CD8-positive, alpha-beta memory T cell (primary cell): ENCODE results near the gene TP53I13. TPM values are rescaled to one million over a fixed set of nuclear protein-coding genes. Genes with fewer than 3 reads are reported as not detected.
"Not testable (repeated sequence)": the region's sequence is repeated elsewhere in the genome, so short reads cannot be mapped to it uniquely, and the experiment has no call there.

Experiments used
- CTCF ChIA-PET: fragments of 350-600 bp; sonication (Branson Sonifier 250); formaldehyde crosslinking; loops from one replicate; lab custom pipeline; 2021; ENCODE audit warnings: antibody characterized with exemption; lab: Charles Lee
- POLR2A ChIA-PET: fragments of 350-600 bp; sonication (Branson Sonifier 250); formaldehyde crosslinking; loops from one replicate; lab custom pipeline; 2021; ENCODE audit warnings: antibody characterized with exemption; lab: Charles Lee
- DNase-seq, 5 donors: peaks; one replicate each; pipeline versions ENCODE4 v3.0.0 to v3.0.0-alpha.2; 2020 to 2022; ENCODE audit warnings: mixed read lengths in 1 of 5
- H3K27ac ChIP-seq: one replicate; pipeline ENCODE4 v1.7.0; 2013; ENCODE audit warnings: low read depth, mild to moderate bottlenecking, low read length, moderate library complexity
- H3K27me3 ChIP-seq: 2 replicates; pipeline ENCODE4 v1.7.0; 2013; ENCODE audit warnings: low read length, mild to moderate bottlenecking; ENCODE audit not compliant: insufficient read depth, poor library complexity, severe bottlenecking
- H3K36me3 ChIP-seq: 2 replicates; pipeline ENCODE4 v1.7.0; 2013; ENCODE audit warnings: mild to moderate bottlenecking, low read length, moderate library complexity; ENCODE audit not compliant: insufficient read depth
- H3K4me1 ChIP-seq: 2 replicates; pipeline ENCODE4 v1.7.0; 2013; ENCODE audit warnings: mild to moderate bottlenecking, low read length, moderate library complexity; ENCODE audit not compliant: insufficient read depth
- H3K4me3 ChIP-seq: 2 replicates; pipeline ENCODE4 v1.7.0; 2013; ENCODE audit warnings: mild to moderate bottlenecking, low read length
- H3K9me3 ChIP-seq: 2 replicates; pipeline ENCODE4 v1.7.0; 2013; ENCODE audit warnings: mild to moderate bottlenecking, low read length
- H3K27ac Mint-ChIP-seq, 8 donors: one replicate each; pipeline ENCODE4 v1.8.0; 2020 to 2021; ENCODE audit warnings: mixed read lengths in 8 of 8, mild to moderate bottlenecking in 6 of 8, inconsistent platforms in 3 of 8, moderate library complexity in 3 of 8
- H3K27me3 Mint-ChIP-seq, 2 donors: one replicate each; pipeline ENCODE4 v1.8.0; 2020 to 2021; ENCODE audit warnings: mixed read lengths in 2 of 2, mild to moderate bottlenecking in 1 of 2, moderate library complexity in 1 of 2
- H3K36me3 Mint-ChIP-seq, 3 donors: one replicate each; pipeline ENCODE4 v1.8.0; 2020 to 2021; ENCODE audit warnings: mixed read lengths in 3 of 3, inconsistent platforms in 1 of 3, mild to moderate bottlenecking in 1 of 3
- H3K4me1 Mint-ChIP-seq, 3 donors: one replicate each; pipeline ENCODE4 v1.8.0; 2020 to 2021; ENCODE audit warnings: mixed read lengths in 3 of 3, inconsistent platforms in 1 of 3, mild to moderate bottlenecking in 1 of 3
- H3K4me3 Mint-ChIP-seq, 7 donors: one replicate each; pipeline ENCODE4 v1.8.0; 2020 to 2021; ENCODE audit warnings: mixed read lengths in 7 of 7, mild to moderate bottlenecking in 6 of 7, moderate library complexity in 4 of 7, inconsistent platforms in 2 of 7
- H3K9me3 Mint-ChIP-seq, 5 donors: one replicate each; pipeline ENCODE4 v1.8.0; 2020 to 2022; ENCODE audit warnings: mixed read lengths in 5 of 5, mild to moderate bottlenecking in 3 of 5, moderate library complexity in 2 of 5, inconsistent platforms in 1 of 5
- polyA plus RNA-seq: library from polyadenylated mRNA; unstranded; fragments of 300-500 nt; fragmentation: Illumina TruSeq; gene quantifications from one replicate; pipeline ENCODE4 v1.2.3, GENCODE V29; 2021
- total RNA-seq, 2 experiments: library from RNA; stranded (reverse); gene quantifications; one replicate each; pipeline ENCODE4 v1.2.3, GENCODE V29; 2021

TP53I13 gene
- total and polyA plus RNA-seq, 3 experiments from 2014 or later: 33.1 to 75.5 (median 71.3) TPM

DNA sequence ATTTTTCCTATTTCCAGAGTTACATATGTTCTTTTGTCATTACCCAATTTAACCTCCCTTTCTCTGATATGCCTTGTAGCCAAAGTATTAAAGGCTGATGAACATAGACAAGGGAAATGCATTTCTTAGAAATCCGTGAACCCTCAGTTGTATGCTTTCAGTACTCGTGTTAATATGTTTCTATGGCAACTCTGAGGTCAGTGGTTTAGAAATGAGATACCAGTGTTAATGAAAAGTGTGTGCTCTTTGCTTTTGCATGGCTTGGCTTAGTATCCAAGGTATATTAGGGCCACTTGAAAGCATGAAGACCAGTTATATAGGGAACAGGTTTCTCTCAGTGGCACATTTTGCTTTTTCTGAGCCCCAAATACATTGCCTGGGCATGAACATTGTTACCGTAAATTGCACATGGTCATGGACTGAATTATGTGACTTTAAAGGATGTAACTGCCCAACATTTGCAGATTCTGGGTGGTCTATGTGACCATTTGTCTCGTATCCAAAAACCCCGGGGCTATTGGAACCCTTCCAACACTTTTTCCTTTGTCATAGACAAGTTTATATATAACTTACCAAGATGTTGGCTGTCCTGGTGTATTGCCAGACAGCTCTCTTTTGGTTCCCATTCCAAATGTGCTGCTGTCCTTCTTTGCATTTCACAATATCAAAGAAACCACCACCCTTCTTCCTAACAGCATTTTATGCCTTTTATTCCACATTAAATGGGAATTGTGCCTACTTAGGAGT is 19.2 kb upstream of the TP53I13 start:
- Mint-ChIP-seq H3K4me3 (no peak overlapping the region), H3K9me3 (no peaks in the 10 kb centered on the region), H3K27ac (peak overlapping the region in 2 of 8 donors; percentile 6 to 36), H3K27me3 (no peaks in the 10 kb centered on the region), H3K4me1 (peaks cover 15 to 25% (median 23%) of the 10 kb centered on the region in 3 donors), H3K36me3 (peaks cover 0 to 17% (median 0%) of the 10 kb centered on the region in 3 donors)
- ChIA-PET CTCF (interaction anchor here (2.3 kb wide), 1 partner anchor 179 kb away, joined by 9 read pairs; no protein-coding TSS in a partner anchor), POLR2A (no interaction called here)
- DNase-seq: no peak
- H3K36me3 ChIP-seq: peaks cover 1% of the 10 kb centered on the region
- no peak overlapping the region for H3K4me3 ChIP-seq
- no peak overlapping the region for H3K27ac ChIP-seq
- peaks cover 4% of the 10 kb centered on the region for H3K4me1 ChIP-seq
- H3K27me3 ChIP-seq: no peaks in the 10 kb centered on the region
- H3K9me3 ChIP-seq: no peaks in the 10 kb centered on the region

DNA sequence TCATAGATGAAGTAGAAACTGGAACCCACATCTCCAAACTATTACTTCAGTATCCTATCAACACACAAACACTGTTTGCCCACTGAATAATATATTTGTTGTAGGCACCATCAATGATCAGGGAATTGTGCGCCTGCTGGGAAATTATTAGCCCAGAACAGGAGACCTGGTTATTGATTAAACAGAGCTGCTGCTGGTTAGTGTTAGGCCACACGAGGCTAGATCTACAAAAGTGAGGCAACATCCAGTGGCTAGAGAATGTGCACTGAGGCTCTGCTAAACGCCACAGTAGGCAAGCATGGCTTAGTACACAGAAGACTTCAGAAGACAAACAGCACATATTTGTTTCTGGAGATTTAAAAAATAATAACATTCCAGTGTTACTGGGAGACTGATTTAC is 12.7 kb upstream of the TP53I13 start:
- no peaks in the 10 kb centered on the region for H3K36me3 ChIP-seq
- H3K4me1 ChIP-seq: peaks cover 11% of the 10 kb centered on the region
- ChIA-PET POLR2A (no interaction called here), CTCF (interaction anchor here (1.0 to 3.2 kb wide), 4 partner anchors 9 to 186 kb away, joined by 4 to 11 read pairs (median 8); partner anchors contain the start of gene ABHD15)
- no peak overlapping the region for H3K27ac ChIP-seq
- H3K4me3 Mint-ChIP-seq: peak overlapping the region in 1 of 7 donors; percentile 23
- peaks cover 0 to 8% (median 2%) of the 10 kb centered on the region in 3 donors for H3K36me3 Mint-ChIP-seq
- no peaks in the 10 kb centered on the region for H3K9me3 ChIP-seq
- no peaks in the 10 kb centered on the region for H3K27me3 ChIP-seq
- no peak overlapping the region for H3K4me3 ChIP-seq
- H3K4me1 Mint-ChIP-seq: peaks cover 22 to 32% (median 30%) of the 10 kb centered on the region in 3 donors
- H3K9me3 Mint-ChIP-seq: no peaks in the 10 kb centered on the region
- DNase-seq: no peak
- no peaks in the 10 kb centered on the region for H3K27me3 Mint-ChIP-seq
- H3K27ac Mint-ChIP-seq: peak overlapping the region in 2 of 8 donors; percentile 11 to 26

DNA sequence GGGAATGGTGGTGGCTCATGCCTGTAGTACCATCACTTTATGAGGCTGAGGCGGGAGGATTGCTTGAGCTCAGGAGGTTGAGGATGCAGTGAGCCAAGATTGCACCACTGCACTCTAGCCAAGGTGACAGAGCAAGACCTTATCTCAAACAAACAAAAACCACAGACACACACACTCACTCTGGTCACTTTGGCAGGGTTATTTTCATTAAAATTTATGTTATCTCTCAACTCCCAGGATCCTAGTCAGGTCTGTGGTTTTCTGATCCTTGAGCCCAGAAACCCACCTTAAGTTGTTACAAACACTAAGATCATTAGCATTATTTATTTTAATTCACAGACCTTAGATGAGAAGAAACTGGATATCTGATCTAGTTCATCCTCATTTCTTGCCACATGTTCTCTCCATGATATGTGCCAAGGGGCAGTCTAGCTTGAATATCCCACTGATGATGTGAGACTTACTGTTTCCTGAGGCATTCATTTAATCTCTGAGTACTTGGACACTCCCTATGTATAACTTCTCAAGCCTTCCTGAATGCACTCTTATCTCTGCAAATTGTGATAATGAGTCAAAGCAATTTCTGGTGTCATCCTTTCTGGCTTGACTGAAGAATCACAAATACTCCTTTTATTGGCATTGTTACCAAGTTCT is 11.3 kb upstream of the TP53I13 start:
- H3K4me3 Mint-ChIP-seq: peak overlapping the region in 3 of 7 donors; percentile 8 to 17 (median 11)
- peaks cover 36 to 46% (median 43%) of the 10 kb centered on the region in 3 donors for H3K4me1 Mint-ChIP-seq
- Histone ChIP-seq H3K36me3 (peaks cover 2% of the 10 kb centered on the region), H3K27ac (no peak overlapping the region), H3K4me1 (peaks cover 15% of the 10 kb centered on the region), H3K4me3 (no peak overlapping the region), H3K27me3 (no peaks in the 10 kb centered on the region), H3K9me3 (no peaks in the 10 kb centered on the region)
- H3K27ac Mint-ChIP-seq: peak overlapping the region in 7 of 8 donors; percentile 64 to 90 (median 82)
- no peaks in the 10 kb centered on the region for H3K27me3 Mint-ChIP-seq
- H3K36me3 Mint-ChIP-seq: peaks cover 0 to 20% (median 5%) of the 10 kb centered on the region in 3 donors
- H3K9me3 Mint-ChIP-seq: no peaks in the 10 kb centered on the region
- CTCF ChIA-PET: interaction anchor here (1.0 to 2.6 kb wide), 6 partner anchors 9 to 61 kb away, joined by 3 to 9 read pairs (median 4); partner anchors contain the start of genes ABHD15 and ANKRD13B
- POLR2A ChIA-PET: interaction anchor here (0.9 kb wide), 1 partner anchor 10 kb away, joined by 6 read pairs; the partner anchor contains the start of gene ABHD15
- DNase-seq: no peak

DNA sequence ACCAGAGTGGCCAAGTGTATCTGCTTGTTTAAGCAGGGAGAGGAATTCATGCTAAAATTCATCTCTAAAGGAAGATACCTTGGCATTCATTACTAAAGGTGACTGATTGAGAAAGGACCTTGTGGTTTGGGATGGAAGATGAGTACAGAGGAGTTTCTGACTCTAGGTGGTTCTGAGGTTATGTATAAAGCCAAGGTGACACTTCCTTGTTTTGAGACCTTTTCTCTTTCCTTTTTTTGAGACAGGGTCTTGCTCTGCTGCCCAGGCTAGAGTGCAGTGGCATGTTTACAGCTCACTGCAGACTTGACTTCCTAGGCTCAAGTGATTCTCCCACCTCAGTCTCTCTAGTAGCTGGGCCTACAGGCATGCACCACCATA is 10.8 kb upstream of the TP53I13 start:
- H3K4me1 Mint-ChIP-seq: peaks cover 41 to 51% (median 46%) of the 10 kb centered on the region in 3 donors
- H3K27me3 ChIP-seq: no peaks in the 10 kb centered on the region
- peaks cover 6% of the 10 kb centered on the region for H3K36me3 ChIP-seq
- ChIA-PET CTCF (interaction anchor here (1.5 to 2.6 kb wide), 4 partner anchors 8 to 35 kb away, joined by 3 to 9 read pairs (median 6); partner anchors contain the start of genes ABHD15 and ANKRD13B), POLR2A (no interaction called here)
- H3K27ac ChIP-seq: no peak overlapping the region
- no peaks in the 10 kb centered on the region for H3K27me3 Mint-ChIP-seq
- peak overlapping the region in 2 of 7 donors; percentile 14 to 17 for H3K4me3 Mint-ChIP-seq
- peak overlapping the region in 7 of 8 donors; percentile 64 to 90 (median 82) for H3K27ac Mint-ChIP-seq
- no peaks in the 10 kb centered on the region for H3K9me3 ChIP-seq
- peaks cover 0 to 25% (median 5%) of the 10 kb centered on the region in 3 donors for H3K36me3 Mint-ChIP-seq
- H3K9me3 Mint-ChIP-seq: no peaks in the 10 kb centered on the region
- no peak overlapping the region for H3K4me3 ChIP-seq
- no peak for DNase-seq
- peaks cover 15% of the 10 kb centered on the region for H3K4me1 ChIP-seq

DNA sequence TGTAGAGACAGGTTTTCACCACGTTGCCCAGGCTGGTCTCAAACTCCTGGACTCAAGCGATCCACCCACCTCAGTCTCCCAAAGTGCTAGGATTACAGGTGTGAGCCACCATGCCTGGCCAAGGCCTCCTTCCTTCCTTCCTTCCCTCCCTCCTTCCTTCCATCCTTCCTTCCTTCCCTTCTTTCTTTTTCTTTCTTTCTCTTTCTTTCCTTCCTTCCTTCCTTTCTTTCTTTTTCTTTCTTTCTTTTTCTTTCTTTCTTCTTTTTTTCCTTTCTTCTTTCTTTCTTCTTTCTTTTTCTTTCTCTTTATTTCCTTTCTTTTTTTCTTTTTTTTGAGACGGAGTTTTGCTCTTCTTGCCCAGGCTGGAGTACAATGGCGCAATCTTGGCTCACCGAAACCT is 10.4 kb upstream of the TP53I13 start:
- POLR2A ChIA-PET, H3K4me3 ChIP-seq, H3K36me3 ChIP-seq, H3K9me3 Mint-ChIP-seq, H3K27me3 Mint-ChIP-seq, H3K27me3 ChIP-seq, H3K27ac ChIP-seq, DNase-seq, H3K9me3 ChIP-seq: not testable (repeated sequence)
- CTCF ChIA-PET: interaction anchor here (1.5 to 2.6 kb wide), 2 partner anchors 9 to 34 kb away, joined by 3 to 9 read pairs; partner anchors contain the start of genes ABHD15 and ANKRD13B
- H3K4me1 ChIP-seq: peaks cover 15% of the 10 kb centered on the region
- Mint-ChIP-seq H3K36me3 (peaks cover 0 to 25% (median 5%) of the 10 kb centered on the region in 3 donors), H3K27ac (peak overlapping the region in 7 of 8 donors; percentile 42 to 90 (median 83)), H3K4me1 (peaks cover 45 to 55% (median 50%) of the 10 kb centered on the region in 3 donors), H3K4me3 (peak overlapping the region in 1 of 7 donors; percentile 17)

DNA sequence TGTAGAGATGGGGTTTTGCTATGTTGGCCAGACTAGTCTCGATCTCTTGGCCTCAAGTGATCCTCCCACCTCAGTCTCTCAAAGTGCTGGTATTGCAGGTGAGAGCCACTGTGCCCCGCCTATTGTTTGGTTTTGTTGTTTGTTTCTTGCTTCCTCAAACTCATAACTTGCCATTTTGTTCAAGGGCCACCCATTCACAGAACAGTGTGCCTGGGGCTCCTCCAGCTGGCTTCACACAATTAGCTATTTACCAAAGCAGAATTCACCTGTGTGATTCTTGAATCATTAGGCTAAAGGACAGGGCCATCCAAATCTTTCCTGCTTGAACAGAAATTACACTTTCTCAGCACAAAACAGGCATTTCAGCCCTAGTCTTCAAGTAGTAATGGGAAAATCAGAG is 8.9 kb upstream of the TP53I13 start:
- peaks cover 9% of the 10 kb centered on the region for H3K36me3 ChIP-seq
- Mint-ChIP-seq H3K4me1 (peaks cover 52 to 66% (median 60%) of the 10 kb centered on the region in 3 donors), H3K4me3 (no peak overlapping the region), H3K9me3 (no peaks in the 10 kb centered on the region), H3K36me3 (peaks cover 0 to 29% (median 9%) of the 10 kb centered on the region in 3 donors), H3K27me3 (no peaks in the 10 kb centered on the region), H3K27ac (peak overlapping the region in 7 of 8 donors; percentile 24 to 89 (median 51))
- H3K4me1 ChIP-seq: peaks cover 22% of the 10 kb centered on the region
- no peak for DNase-seq
- no peaks in the 10 kb centered on the region for H3K27me3 ChIP-seq
- H3K27ac ChIP-seq: no peak overlapping the region
- H3K4me3 ChIP-seq: no peak overlapping the region
- no peaks in the 10 kb centered on the region for H3K9me3 ChIP-seq
- CTCF ChIA-PET: no interaction called here
- POLR2A ChIA-PET: no interaction called here

DNA sequence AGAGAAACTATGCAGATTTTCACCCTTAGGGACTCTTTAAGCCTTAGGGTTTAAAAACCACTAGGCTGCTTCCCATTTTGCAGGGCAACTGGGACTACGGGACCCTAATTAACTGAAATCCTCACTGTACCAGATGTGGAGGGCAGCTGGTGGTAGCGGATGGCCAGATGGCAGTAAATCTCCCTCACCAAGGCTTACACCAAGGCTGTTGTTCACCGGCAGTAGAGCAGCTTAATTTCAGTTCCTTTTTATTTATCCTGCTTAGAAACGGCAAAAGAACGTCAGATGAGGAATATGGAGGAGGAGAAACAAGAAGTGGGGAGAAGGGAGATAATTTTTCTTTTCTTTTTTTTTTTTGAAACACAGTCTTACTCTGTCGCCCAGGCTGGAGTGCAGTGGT is 8.2 kb upstream of the TP53I13 start:
- H3K9me3 Mint-ChIP-seq: no peaks in the 10 kb centered on the region
- peaks cover 55 to 70% (median 64%) of the 10 kb centered on the region in 3 donors for H3K4me1 Mint-ChIP-seq
- ChIA-PET CTCF (interaction anchor here (1.5 to 1.9 kb wide), 2 partner anchors 13 to 57 kb away, joined by 4 to 5 read pairs; no protein-coding TSS in a partner anchor), POLR2A (no interaction called here)
- DNase-seq: no peak
- no peak overlapping the region for H3K27ac ChIP-seq
- H3K27ac Mint-ChIP-seq: peak overlapping the region in 5 of 8 donors; percentile 20 to 95 (median 63)
- no peaks in the 10 kb centered on the region for H3K27me3 Mint-ChIP-seq
- peaks cover 27% of the 10 kb centered on the region for H3K4me1 ChIP-seq
- H3K36me3 ChIP-seq: peaks cover 9% of the 10 kb centered on the region
- H3K4me3 ChIP-seq: no peak overlapping the region
- no peak overlapping the region for H3K4me3 Mint-ChIP-seq
- no peaks in the 10 kb centered on the region for H3K27me3 ChIP-seq
- H3K9me3 ChIP-seq: no peaks in the 10 kb centered on the region
- peaks cover 0 to 29% (median 9%) of the 10 kb centered on the region in 3 donors for H3K36me3 Mint-ChIP-seq
